ENCODE results near the gene MREG.
"Not testable (repeated sequence)": the region's sequence is repeated elsewhere in the genome, so short reads cannot be mapped to it uniquely, and the experiment has no call there.

Gene MREG

GRCh38 chr2:215983581-215984351 lies 29.6 kb downstream of the MREG start:
- DNase-seq: no peak

DNA sequence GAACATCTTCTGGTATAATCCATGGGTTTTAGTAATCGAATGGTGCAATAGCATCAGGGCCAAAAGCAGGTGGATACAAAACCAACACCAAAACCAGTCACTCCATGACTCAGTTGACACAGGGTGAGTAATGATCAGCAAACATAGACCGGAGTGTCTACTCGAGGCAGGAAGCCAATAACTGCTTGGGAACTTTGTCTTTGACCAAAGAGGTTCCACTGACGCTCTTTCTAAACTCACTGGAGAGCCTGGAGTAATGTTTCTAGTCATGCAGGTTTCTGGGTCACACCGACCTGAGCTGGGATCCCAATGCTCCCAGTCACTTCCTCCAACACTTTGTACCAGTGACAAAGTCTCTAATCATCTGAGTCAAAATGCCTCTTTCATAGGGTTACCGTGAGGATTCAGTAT lies 30.9 kb downstream of the MREG start:
- no peak for DNase-seq

GRCh38 chr2:215981115-215981514 lies 32.2 kb downstream of the MREG start:
- DNase-seq: no peak

DNA sequence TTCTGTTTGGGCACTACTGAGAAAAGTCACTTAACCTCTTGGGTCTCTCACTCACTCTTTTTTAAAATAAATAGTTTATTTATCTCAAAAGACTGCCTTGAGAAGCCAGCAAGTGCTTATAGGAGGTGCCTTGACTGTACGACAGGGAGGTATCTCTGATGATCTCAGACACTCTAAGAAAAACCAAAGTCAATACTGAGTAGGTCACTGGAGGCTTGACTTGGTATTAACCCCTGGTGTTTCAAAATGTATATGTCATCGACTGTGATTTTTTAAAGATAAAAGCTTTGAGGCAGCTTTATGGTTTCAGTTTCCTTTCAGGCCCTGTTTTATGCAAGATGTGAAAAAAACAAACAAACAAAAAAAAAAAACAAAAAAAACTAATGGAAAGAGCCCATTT lies 33.7 kb downstream of the MREG start:
- no peak for DNase-seq

- DNase-seq: no peak
Observed at GRCh38 chr2:215974700-215975429, 38.5 kb downstream of the MREG start.

- no peak for DNase-seq
Observed at GRCh38 chr2:215973954-215974699, 39.2 kb downstream of the MREG start.

DNA sequence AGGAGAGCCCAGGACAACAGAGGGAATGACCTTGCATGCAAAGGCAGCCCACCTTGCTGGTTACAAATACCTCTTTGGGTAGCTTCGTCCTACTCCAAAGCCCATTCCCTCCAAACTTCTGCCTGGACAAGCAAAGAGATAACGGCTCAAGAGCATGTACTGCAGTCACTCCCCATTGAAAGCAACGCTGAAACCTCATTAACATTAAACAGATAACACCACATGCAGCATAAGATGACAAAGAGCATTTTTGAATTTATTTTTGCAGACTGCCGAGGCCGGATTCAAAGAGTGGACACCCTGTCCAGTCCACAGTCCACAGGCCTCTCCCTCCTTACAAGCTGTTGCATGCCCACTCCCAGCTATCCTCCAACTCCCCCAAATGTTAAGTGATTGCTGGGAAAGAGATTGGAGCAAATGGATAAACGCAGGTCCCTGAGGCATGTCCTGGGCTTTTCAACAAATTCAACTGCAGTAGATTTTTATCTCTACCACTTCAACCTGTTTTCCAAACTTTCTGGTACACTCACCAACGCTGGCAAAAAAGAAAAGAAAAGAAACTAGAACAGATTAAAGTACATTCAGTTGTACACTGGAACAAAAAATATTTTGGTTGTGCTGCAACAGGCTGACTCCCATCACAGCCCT lies 40.1 kb downstream of the MREG start:
- no peak for DNase-seq

DNA sequence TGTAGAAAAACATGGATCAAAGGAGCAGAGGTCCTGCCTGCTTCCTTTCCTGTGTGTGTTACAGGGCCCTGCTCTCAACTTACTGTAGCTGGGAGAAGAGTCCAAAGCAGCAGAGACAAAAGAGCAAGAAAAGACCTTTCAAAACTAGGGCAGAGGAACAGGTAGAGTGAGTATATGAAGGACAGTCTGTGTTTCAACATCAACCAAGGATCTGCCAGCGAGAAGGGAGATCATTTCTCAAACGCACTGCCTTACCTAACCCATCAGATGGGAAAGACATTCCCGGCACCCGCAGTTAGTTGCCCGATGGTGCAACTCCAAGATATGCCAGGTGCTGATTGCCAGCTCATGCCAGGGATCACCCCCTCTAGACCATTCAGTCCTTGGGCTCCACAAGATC lies 41.7 kb downstream of the MREG start:
- DNase-seq: no peak

DNA sequence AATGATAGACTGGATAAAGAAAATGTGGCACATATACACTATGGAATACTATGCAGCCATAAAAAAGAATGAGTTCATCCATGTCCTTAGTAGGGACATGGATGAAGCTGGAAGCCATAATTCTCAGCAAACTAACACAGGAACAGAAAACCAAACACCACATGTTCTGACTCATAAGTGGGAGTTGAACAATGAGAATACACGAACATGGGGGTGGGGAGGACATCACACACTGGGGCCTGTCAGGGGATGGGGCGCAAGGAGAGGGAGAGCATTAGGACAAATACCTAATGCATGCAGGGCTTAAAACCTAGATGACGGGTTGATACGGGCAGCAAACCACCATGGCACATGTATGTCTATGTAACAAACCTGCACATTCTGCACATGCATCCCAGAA lies 42.5 kb downstream of the MREG start:
- not testable (repeated sequence) for DNase-seq

DNA sequence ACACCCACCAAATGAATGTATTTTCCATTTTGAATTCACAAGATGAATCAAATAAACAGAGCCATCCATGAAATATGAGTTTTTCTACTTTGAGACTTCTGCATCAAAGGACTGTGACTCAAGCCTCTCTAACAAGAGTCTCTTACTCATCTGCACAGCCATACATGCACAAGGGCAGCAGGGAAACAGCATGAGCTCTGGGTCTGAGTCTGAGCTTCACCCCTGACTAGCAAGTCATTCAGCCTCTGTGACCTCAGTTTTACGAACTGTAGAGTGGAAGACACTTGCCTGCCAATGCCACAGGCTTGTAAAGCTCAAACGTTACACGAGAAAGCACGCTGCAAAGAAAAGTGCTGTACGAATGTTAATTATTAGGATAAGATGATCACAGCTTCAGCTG lies 42.9 kb downstream of the MREG start:
- no peak for DNase-seq

DNA sequence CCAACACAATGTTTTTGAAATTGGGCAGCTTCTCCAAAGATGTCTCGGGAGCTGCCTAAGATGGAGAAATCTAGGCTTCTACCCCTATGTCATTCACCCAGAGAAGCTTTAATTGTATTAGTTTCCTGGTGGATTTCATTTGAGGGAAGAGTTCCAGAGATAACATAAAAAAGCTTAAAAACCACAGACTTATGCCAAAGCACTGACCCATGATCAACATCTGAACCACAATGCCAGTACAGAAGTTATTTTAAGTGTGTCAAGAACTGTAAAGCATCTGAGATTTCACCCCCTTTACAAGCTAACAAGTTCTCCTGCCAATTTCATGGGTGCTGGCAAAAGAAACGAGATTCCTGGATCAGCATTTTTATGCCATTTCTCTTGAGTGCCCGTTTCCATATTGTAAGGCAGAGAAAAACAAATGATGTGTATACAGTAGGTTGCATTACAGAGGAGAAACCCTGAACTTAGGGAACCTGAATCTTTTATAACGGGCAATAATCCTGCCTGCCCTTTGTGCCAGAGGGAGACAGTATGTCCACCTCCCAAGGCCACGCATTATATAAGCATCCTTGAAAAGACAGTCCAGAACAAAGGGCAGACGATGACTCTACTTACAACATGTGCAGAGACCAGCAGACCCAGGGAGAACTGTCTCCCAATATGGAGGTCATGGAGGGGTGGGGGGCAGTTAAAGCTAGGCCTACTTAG lies 44.1 kb downstream of the MREG start:
- peak; percentile 7 for DNase-seq

GRCh38 chr2:215968499-215968898 lies 44.9 kb downstream of the MREG start:
- DNase-seq: no peak

GRCh38 chr2:215967590-215968378 lies 45.6 kb downstream of the MREG start:
- DNase-seq: no peak

GRCh38 chr2:215966951-215967350 lies 46.4 kb downstream of the MREG start:
- DNase-seq: no peak

- DNase-seq: no peak
Observed at GRCh38 chr2:215966274-215966673, 47.1 kb downstream of the MREG start.

DNA sequence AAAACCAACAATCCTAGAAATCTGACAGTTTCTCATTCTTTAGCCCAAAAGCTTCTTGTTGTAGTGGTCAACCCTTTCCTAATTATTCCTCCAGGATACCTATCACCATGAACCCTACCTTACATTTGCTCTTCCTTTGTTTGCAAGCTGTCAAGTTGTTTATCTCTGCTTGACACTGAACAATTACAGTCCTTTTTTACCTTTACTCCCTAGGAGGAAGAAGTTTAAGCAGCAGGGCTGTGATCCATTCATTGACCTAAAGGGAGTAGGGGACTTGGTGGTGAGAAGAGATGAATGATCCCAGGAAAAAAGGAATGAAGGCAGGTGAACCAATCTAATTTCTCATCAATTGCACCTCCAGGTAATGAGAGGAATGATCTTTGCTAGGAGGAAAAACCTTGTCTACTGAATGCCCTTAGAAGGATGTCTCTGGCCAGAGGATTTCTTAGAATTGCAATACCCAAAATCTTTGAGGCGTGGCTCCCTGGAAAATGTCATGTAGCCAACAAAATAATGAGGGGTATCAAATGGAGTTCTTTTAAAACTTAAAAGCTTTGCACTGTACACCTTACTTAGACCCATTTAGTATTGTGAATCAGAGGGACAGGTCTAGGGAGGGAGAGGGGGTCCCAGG lies 47.7 kb downstream of the MREG start:
- no peak for DNase-seq

DNA sequence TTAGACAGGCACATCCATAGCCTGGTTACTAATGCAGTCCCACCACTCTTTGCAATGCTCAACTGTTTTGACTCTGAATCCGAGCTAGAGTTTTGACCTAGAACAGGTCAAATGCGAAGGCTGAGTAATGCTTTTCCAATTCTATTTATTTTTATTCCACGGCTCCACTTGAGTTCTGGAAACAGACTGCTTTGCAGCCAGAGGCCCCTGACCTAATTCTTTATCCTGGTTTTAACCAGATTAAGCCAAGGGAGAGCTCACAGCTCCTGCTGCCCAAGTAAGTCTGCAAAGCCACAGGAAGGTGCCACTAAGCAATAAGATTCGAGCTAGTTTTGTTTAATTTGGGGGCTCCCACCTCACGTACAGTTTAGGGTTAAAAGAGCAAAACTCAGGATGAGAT lies 51.4 kb downstream of the MREG start:
- no peak for DNase-seq

- DNase-seq: no peak
Observed at GRCh38 chr2:215958257-215958656, 55.1 kb downstream of the MREG start.

GRCh38 chr2:215957354-215958122 lies 55.8 kb downstream of the MREG start:
- not testable (repeated sequence) for DNase-seq

- no peak for DNase-seq
Observed at GRCh38 chr2:215952860-215953637, 60.3 kb downstream of the MREG start.
